GM19463 (cell line): ENCODE measurements around the gene PCBP3.
"Not testable (repeated sequence)": the region's sequence is repeated elsewhere in the genome, so short reads cannot be mapped to it uniquely, and the experiment has no call there.

ENCODE experiments used
- ATAC-seq: cut with Tn5 transposase; IDR thresholded peaks from one replicate; pipeline ENCODE4 v1.9.1; 2021; ENCODE audit warnings: mild to moderate bottlenecking, moderate library complexity; ENCODE audit not compliant: unreplicated experiment

The PCBP3 gene

DNA sequence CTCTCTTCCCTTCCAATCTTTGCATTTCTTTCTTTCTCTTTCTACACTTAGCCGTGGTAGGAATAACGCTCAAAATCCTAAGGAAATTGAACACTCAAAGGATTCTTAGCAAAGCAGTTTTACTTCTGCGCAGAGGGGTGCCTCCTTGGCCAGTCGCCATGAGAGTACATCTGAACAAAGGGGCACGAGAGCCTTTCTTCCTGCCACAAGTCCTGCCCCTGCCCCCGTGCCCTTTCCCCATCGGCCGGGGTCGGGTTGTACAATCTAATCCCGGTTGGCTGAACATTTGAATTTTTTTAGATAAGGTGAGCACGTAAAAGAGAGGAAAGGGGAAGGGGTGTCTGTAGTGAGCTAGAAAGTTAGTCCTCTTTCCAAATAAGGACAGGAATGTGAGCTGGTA is 309.4 kb downstream of the PCBP3 start:
- no peak for ATAC-seq

DNA sequence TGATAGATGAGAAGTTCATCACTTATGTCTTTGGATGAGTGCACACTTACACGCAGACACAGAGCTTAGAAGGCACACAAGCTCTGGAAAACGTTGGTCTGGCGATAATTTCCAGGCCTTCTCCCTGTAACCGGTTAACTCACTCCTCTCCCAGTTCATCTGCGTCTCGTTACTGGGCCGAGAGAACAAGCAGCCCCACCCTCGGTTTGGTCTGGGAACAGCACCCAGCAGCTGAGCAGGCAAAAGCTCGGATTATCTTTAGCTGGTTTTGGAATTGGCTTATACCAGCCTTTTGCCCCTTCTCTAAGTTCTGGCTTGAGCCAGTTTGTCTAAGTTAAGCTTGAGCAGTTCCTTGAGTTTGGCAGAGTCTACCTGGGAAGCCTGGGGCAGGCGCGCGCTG is 310.7 kb downstream of the PCBP3 start:
- ATAC-seq, result no peak

DNA sequence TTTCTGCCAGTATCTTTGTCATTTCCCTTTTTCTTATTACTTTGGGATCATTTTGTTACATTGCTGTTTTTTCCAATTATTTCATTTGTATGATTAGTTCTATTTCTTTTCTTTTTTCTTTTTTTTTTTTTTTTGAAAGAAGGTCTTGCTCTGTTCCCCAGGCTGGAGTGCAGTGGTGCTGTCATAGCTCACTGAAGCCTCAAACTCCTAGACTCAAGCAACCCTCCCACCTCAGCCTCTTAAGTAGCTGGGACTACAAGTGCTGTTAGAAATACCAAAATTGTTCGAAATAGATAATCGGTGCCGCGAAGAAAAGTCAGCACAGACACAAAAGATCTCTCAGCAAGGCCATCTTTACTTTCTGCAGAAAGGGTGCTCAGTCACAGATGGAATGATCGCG is 311.4 kb downstream of the PCBP3 start:
- no peak for ATAC-seq

DNA sequence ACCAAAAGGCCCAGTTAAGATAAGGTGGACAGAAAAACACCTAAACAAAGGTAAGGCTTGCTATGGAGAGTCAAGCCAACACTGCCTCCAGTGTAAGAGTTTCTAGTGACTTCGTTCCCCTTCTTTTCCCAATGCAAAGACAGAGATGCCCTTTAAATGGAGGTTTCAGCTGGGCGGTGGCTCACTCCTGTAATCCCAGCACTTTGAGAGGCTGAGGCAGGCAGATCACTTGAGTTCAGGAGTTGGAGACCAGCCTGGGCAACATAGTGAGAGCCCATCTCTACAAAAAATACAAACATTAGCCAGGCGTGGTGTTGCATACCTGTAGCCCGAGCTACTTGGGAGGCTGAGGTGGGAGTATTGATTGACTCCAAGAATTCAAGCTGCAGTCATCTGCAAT is 314.0 kb downstream of the PCBP3 start:
- ATAC-seq, result no peak

DNA sequence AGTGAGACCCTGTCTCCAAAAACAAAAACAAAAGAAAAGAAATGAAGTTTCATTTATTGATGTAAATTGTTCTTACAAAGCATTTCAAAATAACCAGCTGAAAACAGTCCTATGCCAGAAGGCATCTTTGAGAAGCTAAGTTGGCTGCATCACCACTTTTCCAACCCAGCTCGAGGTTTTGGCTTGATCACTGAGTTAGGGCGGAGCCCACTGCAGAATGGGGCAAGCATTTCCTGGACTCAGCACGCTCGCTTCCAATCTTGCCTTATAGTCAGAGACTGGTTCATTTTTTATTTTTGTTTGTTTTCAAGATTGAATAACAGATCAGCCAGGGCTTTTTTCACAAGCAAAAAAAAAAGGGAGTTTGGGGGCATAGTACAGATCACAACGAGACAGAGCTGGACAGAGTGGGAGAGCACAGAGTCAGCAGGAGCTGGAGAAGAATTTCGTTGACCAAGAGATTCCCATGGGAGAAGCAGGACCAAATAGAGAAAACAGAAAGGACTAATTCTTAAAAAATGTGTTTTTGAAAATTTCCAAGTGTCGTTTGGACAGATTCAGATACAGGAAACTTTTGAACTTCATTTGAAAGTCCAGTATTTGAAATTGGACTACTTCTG is 314.6 kb downstream of the PCBP3 start:
- ATAC-seq, result no peak

DNA sequence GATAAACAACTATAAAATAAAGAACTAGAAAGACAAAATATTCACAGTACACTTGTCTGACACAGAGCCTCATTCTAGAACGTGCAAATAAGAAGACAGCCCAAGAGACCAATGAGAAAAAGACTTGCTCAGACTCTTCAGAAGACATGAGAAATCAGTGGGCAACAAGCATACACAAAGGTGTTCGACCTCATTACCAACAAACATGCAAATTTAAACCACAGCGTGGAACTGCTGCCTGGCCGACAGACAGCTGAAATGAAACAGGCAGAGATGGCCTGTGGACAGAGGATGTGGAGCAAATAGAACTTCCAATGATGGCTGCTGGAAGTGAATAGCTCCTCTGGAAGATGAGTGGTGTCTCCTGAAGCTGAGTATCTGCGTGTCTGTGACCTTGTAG is 315.7 kb downstream of the PCBP3 start:
- no peak for ATAC-seq

DNA sequence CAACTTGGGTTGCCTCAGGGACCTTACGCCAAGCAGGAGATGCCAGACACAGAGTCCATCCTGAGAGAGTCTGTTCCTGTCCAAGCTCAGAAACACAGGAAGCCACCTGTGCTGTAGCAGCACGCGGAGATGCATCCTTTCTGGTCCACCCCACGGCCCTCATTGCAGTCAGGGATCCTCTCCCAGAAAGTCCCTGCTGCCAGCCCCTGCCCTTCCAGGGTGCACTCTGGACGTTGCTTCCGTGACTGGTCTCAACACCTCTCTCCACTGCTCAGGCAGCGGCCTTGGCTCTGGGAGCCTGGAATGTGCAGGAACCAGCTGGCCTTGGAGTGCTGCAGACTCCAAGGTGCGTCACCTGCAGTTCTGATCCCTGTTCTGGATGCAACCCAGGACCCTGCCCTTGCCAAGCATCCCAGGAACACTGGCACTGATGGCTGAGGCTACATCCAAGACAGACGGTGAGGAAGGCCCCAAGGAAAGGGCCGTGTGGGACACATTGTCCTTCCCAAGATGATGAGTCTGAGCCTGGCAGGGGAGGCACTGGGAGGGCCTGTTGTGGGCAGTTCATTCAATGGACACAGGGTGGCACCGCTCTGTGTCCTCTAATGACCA is 316.4 kb downstream of the PCBP3 start:
- ATAC-seq, result no peak

DNA sequence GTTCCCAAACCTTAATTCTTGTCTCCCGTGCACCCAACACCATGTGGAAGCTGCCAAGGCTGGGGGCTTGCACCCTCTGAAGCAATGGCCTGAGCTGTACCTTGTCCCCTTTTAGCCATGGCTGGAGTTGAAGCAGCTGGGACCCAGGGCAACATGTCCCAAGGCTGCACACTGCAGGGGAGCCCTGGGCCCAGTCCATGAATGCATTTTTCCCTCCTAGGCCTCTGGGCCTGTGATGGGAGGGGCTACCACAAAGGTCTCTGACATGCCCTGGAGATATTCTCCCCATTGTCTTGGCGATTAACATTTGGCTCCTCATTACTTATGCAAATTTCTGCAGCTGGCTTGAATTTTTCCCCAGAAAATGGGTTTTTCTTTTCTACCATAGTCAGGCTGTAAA is 317.9 kb downstream of the PCBP3 start:
- not testable (repeated sequence) for ATAC-seq

DNA sequence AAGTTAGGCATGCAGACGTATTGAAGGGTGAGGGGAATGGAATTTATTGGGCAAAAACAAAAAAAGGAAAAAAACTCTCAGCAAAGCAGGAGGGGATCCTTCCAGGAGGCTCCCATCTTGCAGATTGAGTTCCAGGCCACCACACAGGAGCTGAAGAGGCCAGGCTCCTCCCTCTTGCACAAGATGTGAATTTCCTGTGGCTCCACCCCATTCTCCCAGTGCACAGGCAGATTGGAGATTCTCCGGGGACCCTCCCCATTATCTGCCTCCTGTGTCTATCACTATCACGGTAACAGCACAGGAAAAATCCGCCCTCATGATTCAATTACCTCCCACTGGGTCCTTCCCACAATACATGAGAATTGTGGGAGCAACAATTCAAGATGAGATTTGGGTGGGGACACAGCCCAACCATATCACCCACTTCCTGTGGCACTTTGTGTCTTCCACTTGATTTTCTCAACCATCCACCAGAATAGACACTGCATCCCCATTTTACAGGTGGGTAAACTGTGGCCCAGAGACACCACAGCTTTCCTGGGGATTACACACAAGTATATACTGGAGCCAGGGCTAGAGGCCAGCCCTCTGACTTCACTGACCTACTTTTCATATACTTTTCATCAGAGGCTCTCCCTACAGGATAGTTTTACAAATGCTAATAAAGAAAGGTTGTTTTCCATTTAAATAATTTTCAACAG is 319.2 kb downstream of the PCBP3 start:
- no peak for ATAC-seq

DNA sequence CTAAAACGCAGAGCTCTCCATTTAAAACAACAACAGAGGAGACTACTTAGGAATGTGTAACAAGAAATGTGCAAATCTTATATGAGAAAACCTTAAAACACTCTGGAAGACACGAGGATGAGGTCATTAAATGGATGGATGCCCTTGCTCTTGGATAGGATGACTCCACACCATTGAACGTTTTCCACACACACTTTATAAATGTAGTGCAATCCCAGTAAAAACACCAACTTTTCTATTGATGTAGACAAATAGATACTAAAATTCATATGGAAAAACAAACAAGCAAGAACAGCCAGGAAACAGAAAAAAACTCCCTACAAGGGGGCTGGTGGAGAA is 319.7 kb downstream of the PCBP3 start:
- no peak for ATAC-seq

DNA sequence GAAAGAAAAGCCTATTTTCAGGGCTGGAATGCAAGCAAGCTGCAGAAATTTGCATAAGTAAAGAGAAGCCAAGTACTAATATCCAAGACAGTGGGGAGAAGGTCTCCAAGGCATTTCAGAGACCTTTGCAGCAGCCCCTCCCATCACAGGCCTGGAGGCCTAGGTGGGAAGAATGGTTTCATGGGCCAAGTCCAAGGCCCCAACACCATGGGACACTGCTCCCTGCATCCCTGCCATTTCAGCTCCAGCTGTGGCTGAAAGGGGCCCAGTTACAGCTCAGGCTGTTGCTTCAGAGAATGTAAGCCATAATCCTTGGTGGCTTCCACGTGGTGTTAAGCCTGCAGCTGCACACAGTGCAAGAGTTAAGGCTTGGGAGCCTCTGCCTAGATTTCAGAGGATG is 321.1 kb downstream of the PCBP3 start:
- no peak for ATAC-seq

DNA sequence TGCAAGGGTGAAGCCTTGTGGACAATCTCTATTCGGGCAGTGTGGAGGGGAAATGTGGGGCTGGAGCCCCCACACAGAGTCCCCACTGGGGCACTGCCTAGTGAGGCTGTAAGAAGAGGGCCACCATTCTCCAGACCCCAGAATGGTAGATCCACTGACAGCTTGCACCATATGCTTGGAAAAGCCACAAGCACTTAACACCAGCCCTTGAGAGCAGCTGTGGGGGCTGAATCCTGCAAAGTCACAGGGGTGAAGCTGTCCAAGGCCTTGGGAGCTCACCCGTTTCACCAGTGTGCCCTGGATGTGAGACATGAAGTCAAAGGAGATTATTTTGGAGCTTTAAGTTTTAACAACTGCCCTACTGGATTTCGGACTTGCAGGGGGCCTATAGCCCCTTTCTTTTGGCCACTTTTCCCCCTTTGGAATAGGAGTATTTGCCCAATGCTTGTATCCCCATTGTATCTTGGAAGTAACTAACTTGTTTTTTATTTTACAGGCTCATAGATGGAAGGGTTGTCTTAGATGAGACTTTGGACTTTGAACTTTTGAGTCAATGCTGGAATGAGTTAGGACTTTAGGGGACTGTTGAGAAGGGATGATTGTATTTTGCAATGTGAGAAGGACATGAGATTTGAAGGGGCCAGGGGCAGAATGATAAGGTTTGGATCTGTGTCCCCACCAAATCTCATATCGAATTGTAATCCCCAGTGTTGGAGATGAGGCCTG is 321.7 kb downstream of the PCBP3 start:
- ATAC-seq, result no peak

DNA sequence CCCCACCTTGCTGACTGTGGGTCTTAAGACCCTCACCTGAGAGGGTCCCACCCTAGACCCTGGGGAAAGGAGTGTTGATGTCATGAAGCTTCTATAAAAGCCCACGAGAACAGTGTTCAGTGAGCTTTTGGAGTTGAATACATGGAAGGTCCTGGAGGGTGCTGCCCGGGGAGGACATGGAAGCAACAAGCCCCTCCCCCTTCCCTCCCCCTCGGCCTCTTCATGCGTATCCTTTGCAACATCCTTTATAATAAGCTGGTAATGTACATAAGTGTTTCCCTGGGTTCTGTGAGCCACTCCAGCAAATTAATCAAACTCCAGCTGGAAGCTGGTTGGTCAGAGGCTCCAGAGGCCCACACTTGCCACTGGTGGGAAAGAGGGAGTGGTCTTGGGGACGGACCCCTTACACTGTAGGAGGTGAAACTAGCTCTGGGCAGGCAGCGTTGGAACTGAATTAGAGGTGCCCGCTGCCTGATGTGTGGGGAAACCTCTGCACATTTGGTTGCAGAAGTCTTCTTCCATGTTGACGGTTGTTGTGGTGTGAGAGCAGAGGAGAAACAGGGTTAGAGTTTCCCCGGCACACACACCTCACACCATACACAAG is 323.4 kb downstream of the PCBP3 start:
- no peak for ATAC-seq

DNA sequence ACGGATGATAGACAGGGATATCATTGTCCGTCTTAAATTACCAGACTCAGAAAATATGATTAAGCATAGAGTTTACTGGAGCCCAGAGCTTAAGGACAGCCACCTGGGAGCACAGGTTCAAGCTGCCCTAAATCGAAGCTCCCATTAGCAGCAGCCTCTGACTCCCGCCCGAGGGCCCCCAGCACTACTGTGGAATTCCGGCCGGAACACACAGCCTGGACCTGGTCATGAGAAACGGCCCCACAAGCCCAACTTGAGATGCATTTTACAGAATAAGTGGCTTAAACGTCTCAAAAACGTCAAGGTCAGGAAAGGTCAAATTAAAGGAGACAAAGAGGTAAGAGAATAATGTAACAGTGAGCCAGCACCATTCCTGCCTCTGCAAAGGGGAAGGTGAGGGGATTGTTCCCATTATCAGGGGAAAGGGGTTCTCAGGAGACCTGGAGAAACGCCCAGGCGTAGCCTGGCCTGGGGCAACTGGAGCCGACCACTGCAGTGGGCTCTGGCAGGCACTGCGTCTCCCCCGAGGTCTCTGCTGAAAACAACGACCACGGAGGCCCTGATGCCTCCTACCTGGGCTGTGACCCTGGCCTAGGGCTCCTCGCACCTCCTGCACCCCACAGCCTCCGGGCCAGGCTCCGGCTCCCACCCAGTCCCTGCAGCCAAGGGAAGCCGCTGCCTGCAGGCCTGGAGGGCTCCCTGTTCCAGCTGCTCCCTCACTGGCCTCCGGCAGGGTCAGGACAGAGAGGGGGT is 326.6 kb downstream of the PCBP3 start:
- no peak for ATAC-seq

DNA sequence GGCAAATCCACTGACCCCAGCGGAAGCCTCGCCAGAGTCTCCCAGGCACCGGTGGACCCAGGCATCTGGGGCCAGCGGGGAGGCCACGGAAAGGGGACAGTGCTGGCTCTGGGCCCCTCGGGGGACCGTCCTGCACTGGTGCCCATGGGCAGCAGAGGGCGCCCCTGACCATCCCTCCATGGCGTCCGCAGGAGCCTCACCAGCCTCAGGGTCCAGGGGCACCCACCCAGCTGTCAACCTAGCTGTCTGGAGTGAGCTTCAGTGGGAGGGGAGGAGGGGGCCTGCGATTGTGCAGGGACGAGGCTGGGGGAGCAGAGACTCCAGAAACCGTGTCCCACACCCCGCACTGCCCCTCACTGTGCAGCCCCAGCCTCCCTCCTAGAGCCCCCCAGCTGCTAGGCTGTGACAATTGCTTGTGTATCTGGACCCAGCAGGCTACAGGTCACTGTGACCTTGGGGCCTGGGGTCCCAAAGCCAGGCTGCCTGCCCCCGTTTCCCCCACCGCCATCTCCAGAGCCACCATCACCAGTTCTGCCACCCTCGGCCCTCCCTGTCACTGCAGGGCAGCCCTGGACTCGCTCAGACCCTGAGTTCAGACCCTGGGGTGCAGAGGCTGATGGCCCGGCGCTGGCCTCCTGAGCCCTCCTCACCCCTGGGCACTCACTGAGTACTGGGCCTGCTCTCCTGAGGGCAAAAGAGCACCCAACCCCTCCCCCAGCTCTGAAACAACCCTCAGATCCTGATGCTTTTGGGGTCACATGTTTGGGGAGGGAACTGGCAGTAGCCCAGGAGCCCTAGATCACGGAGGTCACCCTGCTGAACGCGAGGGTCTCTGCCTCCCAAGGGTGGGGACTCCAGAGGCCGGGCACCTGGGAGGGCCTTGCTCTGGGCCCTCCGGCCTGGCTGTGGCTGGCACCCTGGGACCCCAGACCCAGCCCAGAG is 327.4 kb downstream of the PCBP3 start:
- ATAC-seq, result no peak

DNA sequence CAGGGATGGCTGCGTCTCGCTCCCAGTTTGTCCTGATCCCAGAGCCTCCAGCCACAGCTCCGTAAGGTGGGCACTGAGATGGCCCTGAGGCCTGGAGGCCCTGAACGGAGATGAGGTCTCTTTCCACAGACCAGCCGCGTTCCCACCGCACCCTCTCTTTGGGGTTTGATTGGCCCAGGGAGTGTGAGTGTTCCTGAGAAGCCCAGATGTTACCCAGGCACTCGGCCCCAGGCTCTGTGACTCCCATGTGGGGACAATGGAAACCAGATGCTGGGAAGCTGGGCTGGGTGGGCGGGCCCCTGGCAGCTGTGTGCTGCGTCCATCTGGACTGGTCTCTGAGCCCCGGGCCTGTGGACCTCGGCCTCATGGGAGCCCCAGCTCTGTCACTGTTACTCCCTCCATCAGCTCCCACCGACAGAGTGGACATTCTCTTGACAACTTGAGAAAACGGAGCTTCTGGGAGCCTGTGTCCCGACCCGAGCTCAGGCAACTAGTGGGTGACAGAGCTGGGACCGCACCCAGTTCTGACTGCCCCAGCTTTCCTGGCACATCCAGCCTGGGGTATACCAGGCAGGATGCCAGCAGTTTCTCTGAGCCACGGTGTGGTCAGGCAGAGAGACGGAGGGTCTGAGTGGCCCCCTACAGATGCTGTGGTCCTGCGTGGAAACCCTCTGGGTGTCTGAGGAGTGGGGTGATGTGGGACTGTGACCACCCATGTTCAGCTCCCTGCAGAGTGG is 328.3 kb downstream of the PCBP3 start:
- no peak for ATAC-seq

DNA sequence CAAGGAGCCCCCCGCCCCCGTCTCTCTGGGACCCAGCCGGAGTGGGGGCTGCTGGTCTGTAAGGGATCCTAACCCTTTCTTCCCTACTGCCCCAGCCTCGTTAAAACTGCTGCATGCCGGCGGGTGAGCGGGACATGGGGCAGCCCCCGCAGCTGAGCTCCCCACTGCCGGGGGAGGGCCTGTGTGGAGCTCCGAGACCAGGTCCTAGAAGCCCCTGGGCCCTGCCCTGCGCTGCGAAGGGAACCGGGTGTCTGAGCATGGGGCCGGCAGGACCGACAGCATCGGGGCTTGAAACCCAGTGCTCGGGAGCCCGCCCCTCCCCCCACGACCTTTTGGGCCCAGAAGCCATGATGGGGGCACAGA is 328.8 kb downstream of the PCBP3 start:
- ATAC-seq, result no peak

DNA sequence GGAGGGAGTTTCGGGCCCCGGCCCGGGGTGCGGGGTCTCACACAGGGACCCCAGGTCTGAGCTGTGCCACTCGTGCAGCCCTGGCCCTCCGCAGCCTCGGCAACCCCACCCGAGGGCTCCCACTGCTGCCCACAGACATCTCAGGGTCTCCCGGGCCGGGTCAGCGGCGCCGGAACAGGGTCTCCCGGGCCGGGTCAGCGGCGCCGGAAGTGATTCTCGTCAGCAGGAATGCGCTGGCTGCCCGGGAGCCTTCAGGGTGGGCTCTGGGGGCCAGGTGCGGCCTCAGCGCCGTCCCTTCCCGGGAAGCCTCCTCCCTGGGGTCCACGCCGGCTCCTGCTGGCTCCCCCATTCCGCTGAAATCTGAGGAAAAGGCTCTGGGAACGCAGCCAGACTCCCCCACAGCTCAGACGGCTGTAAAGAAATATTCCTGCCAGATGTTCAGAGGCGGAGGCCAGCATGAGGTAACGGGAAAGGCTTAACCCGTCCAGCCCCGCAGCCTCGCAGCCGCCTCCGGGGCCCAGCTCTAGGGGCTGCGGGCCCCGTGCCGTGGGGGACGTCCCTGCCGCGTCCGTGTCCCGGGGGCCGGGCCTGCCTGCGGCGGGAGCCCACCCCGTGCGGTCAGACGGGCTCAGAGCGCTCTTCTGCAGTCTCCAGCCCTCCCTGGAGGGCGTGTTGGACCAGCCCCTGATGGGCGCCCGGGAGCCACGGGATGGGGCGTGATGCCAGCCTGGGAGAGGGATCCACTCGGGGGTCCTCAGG is 329.4 kb downstream of the PCBP3 start:
- ATAC-seq, result no peak
